ENCODE data around the gene CDK5R1.

The CDK5R1 gene

GRCh38 chr17:32453370-32453769 lies 33.4 kb upstream of the CDK5R1 start:
- DNase-seq (ENCODE audit: extremely low read depth, low read depth): no peak
- no peak for TF ChIP-seq CTCF (IDR thresholded peaks at IDR 0.05; ENCODE audit: low read depth, low read length, missing control alignments)
- H3K4me3 ChIP-seq (replicated peaks; ENCODE audit: low read depth, low read length): no peak overlapping the region

- no peak for DNase-seq (ENCODE audit: extremely low read depth, low read depth)
- H3K4me3 ChIP-seq (replicated peaks; ENCODE audit: low read depth, low read length): no peak overlapping the region
- no peak for TF ChIP-seq CTCF (IDR thresholded peaks at IDR 0.05; ENCODE audit: low read depth, low read length, missing control alignments)
Measured at GRCh38 chr17:32458371-32458770, 28.4 kb upstream of the CDK5R1 start.

- no peak for DNase-seq (ENCODE audit: extremely low read depth, low read depth)
- H3K4me3 ChIP-seq (replicated peaks; ENCODE audit: low read depth, low read length): no peak overlapping the region
- no peak for TF ChIP-seq CTCF (IDR thresholded peaks at IDR 0.05; ENCODE audit: low read depth, low read length, missing control alignments)
Measured at GRCh38 chr17:32460054-32460453, 26.7 kb upstream of the CDK5R1 start.

GRCh38 chr17:32461498-32461852 lies 25.3 kb upstream of the CDK5R1 start:
- no peak for DNase-seq (ENCODE audit: extremely low read depth, low read depth)
- TF ChIP-seq CTCF (IDR thresholded peaks at IDR 0.05; ENCODE audit: low read depth, low read length, missing control alignments): no peak

GRCh38 chr17:32461853-32462617 lies 24.8 kb upstream of the CDK5R1 start:
- H3K4me3 ChIP-seq (replicated peaks; ENCODE audit: low read depth, low read length): no peak overlapping the region
- no peak for DNase-seq (ENCODE audit: extremely low read depth, low read depth)
- peak; percentile 68 for TF ChIP-seq CTCF (IDR thresholded peaks at IDR 0.05; ENCODE audit: low read depth, low read length, missing control alignments)

More at GRCh38 chr17:32461498-32461852, 25.3 kb upstream of the CDK5R1 start:
- no peak overlapping the region for H3K4me3 ChIP-seq (replicated peaks; ENCODE audit: low read depth, low read length)

- H3K4me3 ChIP-seq (replicated peaks; ENCODE audit: low read depth, low read length): no peak overlapping the region
- no peak for DNase-seq (ENCODE audit: extremely low read depth, low read depth)
- no peak for TF ChIP-seq CTCF (IDR thresholded peaks at IDR 0.05; ENCODE audit: low read depth, low read length, missing control alignments)
Measured at GRCh38 chr17:32463304-32463703, 23.5 kb upstream of the CDK5R1 start.

GRCh38 chr17:32464374-32464773 lies 22.4 kb upstream of the CDK5R1 start:
- no peak overlapping the region for H3K4me3 ChIP-seq (replicated peaks; ENCODE audit: low read depth, low read length)
- DNase-seq (ENCODE audit: extremely low read depth, low read depth): no peak
- no peak for TF ChIP-seq CTCF (IDR thresholded peaks at IDR 0.05; ENCODE audit: low read depth, low read length, missing control alignments)
